Subcutaneous adipose tissue (tissue), 4 donors: Measurements from ENCODE around the gene ZMYM4. TPM values are rescaled to one million over a fixed set of nuclear protein-coding genes. Genes with fewer than 3 reads are reported as not detected.

Experiments used
- CTCF ChIP-seq: fragments of 450-650 bp; IDR thresholded peaks from one replicate; pipeline ENCODE4 v1.5.1; 2016; ENCODE audit warnings: low read depth, mild to moderate bottlenecking, control low read depth, antibody characterized with exemption, moderate library complexity
- total RNA-seq, 4 donors: library from RNA; depleted of rRNA; stranded (reverse); fragments of >200 nt; gene quantifications; one replicate each; pipeline ENCODE4 v1.1.0, GENCODE V29; 2016

Gene ZMYM4
- total RNA-seq, 4 donors from 2014 or later: 34.9 to 41.0 (median 39.5) TPM

GRCh38 chr1:35326246-35326866, 57.8 kb downstream of the ZMYM4 start:
- TF ChIP-seq CTCF: no peak

GRCh38 chr1:35334485-35334884, 66.0 kb downstream of the ZMYM4 start:
- TF ChIP-seq CTCF: no peak

GRCh38 chr1:35340519-35340918, 72.0 kb downstream of the ZMYM4 start:
- TF ChIP-seq CTCF: no peak

GRCh38 chr1:35345439-35345981, 77.0 kb downstream of the ZMYM4 start:
- no peak for TF ChIP-seq CTCF

GRCh38 chr1:35350872-35351271, 82.4 kb downstream of the ZMYM4 start:
- TF ChIP-seq CTCF: no peak

- TF ChIP-seq CTCF: no peak
Observed at GRCh38 chr1:35359995-35360394, 91.5 kb downstream of the ZMYM4 start.

- TF ChIP-seq CTCF: no peak
Observed at GRCh38 chr1:35361638-35362037, 93.1 kb downstream of the ZMYM4 start.
